Loucy (cell line): ENCODE results near the gene KCNQ2.

Experiments
- CTCF ChIP-seq: fragments of 200-600 bp; sonication (generic); conservative IDR thresholded peaks from 2 replicates; pipeline ENCODE4 v1.5.1; 2014; ENCODE audit warnings: mild to moderate bottlenecking, antibody characterized with exemption, low read length
- EZH2phosphoT487 ChIP-seq: fragments of 200-600 bp; IDR thresholded peaks from 2 replicates; pipeline ENCODE4 v1.6.1; 2018; ENCODE audit warnings: antibody characterized with exemption, mild to moderate bottlenecking, moderate library complexity, borderline replicate concordance

- TF ChIP-seq CTCF (no peak), EZH2phosphoT487 (no peak)
Observed at GRCh38 chr20:63385819-63386218, 86.6 kb downstream of the KCNQ2 start.
